ENCODE results near the gene APLNR.

APLNR gene

GRCh38 chr11:57207168-57207567 lies 29.9 kb downstream of the APLNR start:
- TF ChIP-seq CTCF (IDR thresholded peaks at IDR 0.05): no peak
- Histone ChIP-seq H3K4me1 (ENCODE audit: control insufficient read depth in 1 of 2, insufficient read depth in 1 of 2, low read depth in 1 of 2, low read length in 1 of 2) (no peaks in the 10 kb centered on the region), H3K27ac (no peak overlapping the region), H3K4me3 (ENCODE audit: low read depth in 1 of 2, low read length in 1 of 2) (no peak overlapping the region), H3K36me3 (no peaks in the 10 kb centered on the region), H3K9me3 (no peaks in the 10 kb centered on the region), H3K27me3 (peaks cover 24% of the 10 kb centered on the region)

GRCh38 chr11:57205041-57205641 lies 31.9 kb downstream of the APLNR start:
- TF ChIP-seq CTCF (IDR thresholded peaks at IDR 0.05): no peak
- Histone ChIP-seq H3K36me3 (no peaks in the 10 kb centered on the region), H3K4me3 (ENCODE audit: low read depth in 1 of 2, low read length in 1 of 2) (no peak overlapping the region), H3K27ac (no peak overlapping the region), H3K4me1 (ENCODE audit: control insufficient read depth in 1 of 2, insufficient read depth in 1 of 2, low read depth in 1 of 2, low read length in 1 of 2) (no peaks in the 10 kb centered on the region), H3K9me3 (no peaks in the 10 kb centered on the region), H3K27me3 (peaks cover 40% of the 10 kb centered on the region)

GRCh38 chr11:57203882-57204480 lies 33.1 kb downstream of the APLNR start:
- H3K27me3 ChIP-seq: peaks cover 36% of the 10 kb centered on the region
- H3K4me3 ChIP-seq (ENCODE audit: low read depth in 1 of 2, low read length in 1 of 2): no peak overlapping the region
- no peaks in the 10 kb centered on the region for H3K9me3 ChIP-seq

GRCh38 chr11:57203359-57203758 lies 33.7 kb downstream of the APLNR start:
- Histone ChIP-seq H3K4me3 (ENCODE audit: low read depth in 1 of 2, low read length in 1 of 2) (no peak overlapping the region), H3K9me3 (no peaks in the 10 kb centered on the region), H3K27me3 (peaks cover 36% of the 10 kb centered on the region), H3K27ac (no peak overlapping the region), H3K4me1 (ENCODE audit: control insufficient read depth in 1 of 2, insufficient read depth in 1 of 2, low read depth in 1 of 2, low read length in 1 of 2) (no peaks in the 10 kb centered on the region), H3K36me3 (no peaks in the 10 kb centered on the region)
- no peak for TF ChIP-seq CTCF (IDR thresholded peaks at IDR 0.05)

More at GRCh38 chr11:57203882-57204480, 33.1 kb downstream of the APLNR start:
- H3K36me3 ChIP-seq: no peaks in the 10 kb centered on the region
- no peaks in the 10 kb centered on the region for H3K4me1 ChIP-seq (ENCODE audit: control insufficient read depth in 1 of 2, insufficient read depth in 1 of 2, low read depth in 1 of 2, low read length in 1 of 2)
- TF ChIP-seq CTCF (IDR thresholded peaks at IDR 0.05): no peak
- H3K27ac ChIP-seq: no peak overlapping the region

- H3K27me3 ChIP-seq: peaks cover 30% of the 10 kb centered on the region
- no peaks in the 10 kb centered on the region for H3K36me3 ChIP-seq
- no peaks in the 10 kb centered on the region for H3K9me3 ChIP-seq
- H3K4me1 ChIP-seq (ENCODE audit: control insufficient read depth in 1 of 2, insufficient read depth in 1 of 2, low read depth in 1 of 2, low read length in 1 of 2): no peaks in the 10 kb centered on the region
- no peak overlapping the region for H3K27ac ChIP-seq
- TF ChIP-seq CTCF (IDR thresholded peaks at IDR 0.05): no peak
- no peak overlapping the region for H3K4me3 ChIP-seq (ENCODE audit: low read depth in 1 of 2, low read length in 1 of 2)
Observed at GRCh38 chr11:57202281-57202680, 34.8 kb downstream of the APLNR start.

All from neutrophil (primary cell).